Measurements from ENCODE around the gene ERCC1.
A peak's percentile ranks its signal among the peaks of the same experiment; 100 is the strongest.

Gene ERCC1

GRCh38 chr19:45467115-45467455 is 43.4 kb upstream of the ERCC1 start:
- Histone ChIP-seq H2AK5ac (ENCODE audit: low read depth, low read length) (no peak overlapping the region), H4K8ac (ENCODE audit: low read depth, low read length) (no peak overlapping the region), H3K9ac (ENCODE audit: low read depth, low read length, poor library complexity) (no peak overlapping the region), H3K79me1 (ENCODE audit: low read depth, low read length) (no peaks in the 10 kb centered on the region), H3K18ac (ENCODE audit: low read length) (peak overlapping the region; percentile 95), H3K4me3 (ENCODE audit: low read length in 2 of 2) (peak overlapping the region; percentile 58 to 81), H3K23ac (ENCODE audit: low read depth, low read length, poor library complexity) (peak overlapping the region; percentile 58), H2BK15ac (ENCODE audit: low read length) (peak overlapping the region; percentile 86), H2BK12ac (ENCODE audit: low read length) (peak overlapping the region; percentile 82), H3K27me3 (ENCODE audit: control insufficient read depth in 3 of 3, insufficient read depth in 3 of 3, low read depth in 1 of 3, low read length in 3 of 3) (peaks cover 0 to 18% (median 4%) of the 10 kb centered on the region in 3 experiments), H3K9me3 (replicated peaks in 1 of 2; ENCODE audit: control insufficient read depth in 2 of 2, insufficient read depth in 1 of 2, low read depth in 1 of 2, low read length in 2 of 2) (no peaks in the 10 kb centered on the region), H3K14ac (ENCODE audit: low read length) (no peak overlapping the region), H3K36me3 (replicated peaks in 1 of 2; ENCODE audit: control insufficient read depth in 2 of 2, insufficient read depth in 2 of 2, low read length in 2 of 2) (no peaks in the 10 kb centered on the region), H3K4me1 (ENCODE audit: control insufficient read depth in 2 of 2, insufficient read depth in 1 of 2, low read depth in 1 of 2, low read length in 2 of 2) (peaks cover 11 to 18% of the 10 kb centered on the region in 2 donors), H2AFZ (ENCODE audit: low read length) (peak overlapping the region; percentile 97), H2BK120ac (ENCODE audit: low read depth, low read length) (no peak overlapping the region), H3K4me2 (ENCODE audit: insufficient read depth, low read length, poor library complexity, severe bottlenecking) (peak overlapping the region; percentile 99), H4K91ac (ENCODE audit: low read depth, low read length, poor library complexity) (no peak overlapping the region), H3K4ac (ENCODE audit: low read length) (no peak overlapping the region), H3K27ac (replicated peaks; ENCODE audit: low read length) (no peak overlapping the region), H2BK5ac (ENCODE audit: low read length) (no peak overlapping the region)
- no CpG with 5 or more reads among the region's 11 CpGs for WGBS, 2 donors (ENCODE audit: extremely low coverage in 2 of 2, insufficient read length in 2 of 2, insufficient replicate concordance in 1 of 2)
- DNase-seq (ENCODE audit: low spot score): no peak

DNA sequence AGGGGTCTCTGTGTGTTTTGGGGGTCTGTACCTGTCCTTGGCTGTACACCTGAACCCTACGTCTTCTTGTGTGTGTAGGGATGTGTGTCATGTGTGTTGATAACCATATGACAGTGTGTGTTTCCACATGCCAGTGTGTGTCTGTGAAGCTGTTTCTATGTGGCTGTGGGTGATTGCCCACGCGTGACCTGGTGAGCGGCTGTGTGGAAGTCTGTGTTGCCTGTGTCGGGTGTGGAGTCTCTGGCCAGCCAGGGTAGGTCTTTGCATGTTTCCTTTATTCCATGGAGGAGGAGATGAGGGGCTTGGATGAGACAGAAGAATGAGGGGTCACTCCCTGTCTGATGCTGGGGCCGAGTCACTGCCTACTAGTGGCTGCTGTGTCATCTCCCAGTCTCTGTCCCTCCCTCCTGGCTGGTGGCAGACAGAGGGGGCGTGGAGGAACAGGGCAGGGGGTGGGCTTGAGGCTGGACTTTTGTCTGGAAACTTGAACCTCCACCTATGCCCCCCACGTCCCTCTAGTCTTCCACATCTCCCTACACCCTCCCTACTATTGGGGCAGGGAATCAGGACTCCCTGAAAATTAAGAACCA is 41.2 kb upstream of the ERCC1 start:
- Histone ChIP-seq H3K9ac (ENCODE audit: low read depth, low read length, poor library complexity) (no peak overlapping the region), H3K9me3 (replicated peaks in 1 of 2; ENCODE audit: control insufficient read depth in 2 of 2, insufficient read depth in 1 of 2, low read depth in 1 of 2, low read length in 2 of 2) (no peaks in the 10 kb centered on the region), H3K4me2 (ENCODE audit: insufficient read depth, low read length, poor library complexity, severe bottlenecking) (no peak overlapping the region), H2AK5ac (ENCODE audit: low read depth, low read length) (peak overlapping the region; percentile 59), H3K4ac (ENCODE audit: low read length) (no peak overlapping the region), H3K36me3 (replicated peaks in 1 of 2; ENCODE audit: control insufficient read depth in 2 of 2, insufficient read depth in 2 of 2, low read length in 2 of 2) (no peaks in the 10 kb centered on the region), H3K23ac (ENCODE audit: low read depth, low read length, poor library complexity) (no peak overlapping the region), H3K27me3 (ENCODE audit: control insufficient read depth in 3 of 3, insufficient read depth in 3 of 3, low read depth in 1 of 3, low read length in 3 of 3) (peaks cover 0 to 4% (median 3%) of the 10 kb centered on the region in 3 experiments), H4K91ac (ENCODE audit: low read depth, low read length, poor library complexity) (no peak overlapping the region), H3K18ac (ENCODE audit: low read length) (no peak overlapping the region), H4K8ac (ENCODE audit: low read depth, low read length) (no peak overlapping the region), H2BK15ac (ENCODE audit: low read length) (no peak overlapping the region), H3K79me1 (ENCODE audit: low read depth, low read length) (no peaks in the 10 kb centered on the region), H3K27ac (replicated peaks; ENCODE audit: low read length) (no peak overlapping the region), H2BK5ac (ENCODE audit: low read length) (peak overlapping the region; percentile 79), H2BK12ac (ENCODE audit: low read length) (no peak overlapping the region), H2AFZ (ENCODE audit: low read length) (peak overlapping the region; percentile 35), H3K4me3 (ENCODE audit: low read length in 2 of 2) (no peak overlapping the region), H3K14ac (ENCODE audit: low read length) (no peak overlapping the region), H2BK120ac (ENCODE audit: low read depth, low read length) (no peak overlapping the region), H3K4me1 (ENCODE audit: control insufficient read depth in 2 of 2, insufficient read depth in 1 of 2, low read depth in 1 of 2, low read length in 2 of 2) (peaks cover 8 to 12% of the 10 kb centered on the region in 2 donors)
- DNase-seq (ENCODE audit: low spot score): no peak
- no CpG with 5 or more reads among the region's 8 CpGs for WGBS, 2 donors (ENCODE audit: extremely low coverage in 2 of 2, insufficient read length in 2 of 2, insufficient replicate concordance in 1 of 2)

DNA sequence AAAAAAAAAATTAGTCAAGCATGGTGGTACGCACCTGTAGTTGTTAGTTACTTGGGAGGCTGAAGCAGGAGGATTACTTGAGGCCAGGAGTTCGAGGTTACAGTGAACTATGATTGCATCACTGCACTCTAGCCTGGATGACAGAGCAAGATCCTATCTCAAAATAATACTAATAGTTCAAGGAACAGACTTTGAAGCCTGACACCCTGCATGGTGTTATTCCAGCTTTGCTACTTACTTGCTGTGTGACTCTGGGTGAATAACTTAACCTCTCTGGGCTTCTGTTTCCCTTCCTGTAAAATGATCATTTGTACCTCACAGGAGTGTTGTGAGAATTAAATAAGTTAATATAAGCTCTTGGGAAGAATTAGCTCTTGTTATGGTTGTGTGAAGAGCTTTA is 40.6 kb upstream of the ERCC1 start:
- no peak overlapping the region for H2BK12ac ChIP-seq (ENCODE audit: low read length)
- no peaks in the 10 kb centered on the region for H3K36me3 ChIP-seq (replicated peaks in 1 of 2; ENCODE audit: control insufficient read depth in 2 of 2, insufficient read depth in 2 of 2, low read length in 2 of 2)
- H3K27me3 ChIP-seq (ENCODE audit: control insufficient read depth in 3 of 3, insufficient read depth in 3 of 3, low read depth in 1 of 3, low read length in 3 of 3): peaks cover 0 to 4% (median 3%) of the 10 kb centered on the region in 3 experiments
- no peak overlapping the region for H3K14ac ChIP-seq (ENCODE audit: low read length)
- H3K9me3 ChIP-seq (replicated peaks in 1 of 2; ENCODE audit: control insufficient read depth in 2 of 2, insufficient read depth in 1 of 2, low read depth in 1 of 2, low read length in 2 of 2): no peaks in the 10 kb centered on the region
- H3K4me2 ChIP-seq (ENCODE audit: insufficient read depth, low read length, poor library complexity, severe bottlenecking): no peak overlapping the region
- DNase-seq (ENCODE audit: low spot score): no peak
- no peak overlapping the region for H3K18ac ChIP-seq (ENCODE audit: low read length)
- no peak overlapping the region for H3K27ac ChIP-seq (replicated peaks; ENCODE audit: low read length)
- H4K91ac ChIP-seq (ENCODE audit: low read depth, low read length, poor library complexity): no peak overlapping the region
- no peak overlapping the region for H2BK15ac ChIP-seq (ENCODE audit: low read length)
- H2BK120ac ChIP-seq (ENCODE audit: low read depth, low read length): no peak overlapping the region
- no peak overlapping the region for H2AK5ac ChIP-seq (ENCODE audit: low read depth, low read length)
- H3K79me1 ChIP-seq (ENCODE audit: low read depth, low read length): no peaks in the 10 kb centered on the region
- no peak overlapping the region for H3K4ac ChIP-seq (ENCODE audit: low read length)
- H3K9ac ChIP-seq (ENCODE audit: low read depth, low read length, poor library complexity): no peak overlapping the region
- H3K4me1 ChIP-seq (ENCODE audit: control insufficient read depth in 2 of 2, insufficient read depth in 1 of 2, low read depth in 1 of 2, low read length in 2 of 2): peaks cover 5 to 9% of the 10 kb centered on the region in 2 donors
- no peak overlapping the region for H3K4me3 ChIP-seq (ENCODE audit: low read length in 2 of 2)
- H4K8ac ChIP-seq (ENCODE audit: low read depth, low read length): no peak overlapping the region
- no peak overlapping the region for H3K23ac ChIP-seq (ENCODE audit: low read depth, low read length, poor library complexity)
- H2BK5ac ChIP-seq (ENCODE audit: low read length): no peak overlapping the region
- no CpG with 5 or more reads among the region's 2 CpGs for WGBS, 2 donors (ENCODE audit: extremely low coverage in 2 of 2, insufficient read length in 2 of 2, insufficient replicate concordance in 1 of 2)
- H2AFZ ChIP-seq (ENCODE audit: low read length): no peak overlapping the region

- Histone ChIP-seq H3K27me3 (ENCODE audit: control insufficient read depth in 3 of 3, insufficient read depth in 3 of 3, low read depth in 1 of 3, low read length in 3 of 3) (peaks cover 0 to 4% (median 3%) of the 10 kb centered on the region in 3 experiments), H3K4me3 (ENCODE audit: low read length in 2 of 2) (no peak overlapping the region), H3K4me2 (ENCODE audit: insufficient read depth, low read length, poor library complexity, severe bottlenecking) (no peak overlapping the region), H2BK120ac (ENCODE audit: low read depth, low read length) (no peak overlapping the region), H3K9me3 (replicated peaks in 1 of 2; ENCODE audit: control insufficient read depth in 2 of 2, insufficient read depth in 1 of 2, low read depth in 1 of 2, low read length in 2 of 2) (no peaks in the 10 kb centered on the region), H2AFZ (ENCODE audit: low read length) (no peak overlapping the region), H3K4ac (ENCODE audit: low read length) (no peak overlapping the region), H3K9ac (ENCODE audit: low read depth, low read length, poor library complexity) (no peak overlapping the region), H4K91ac (ENCODE audit: low read depth, low read length, poor library complexity) (no peak overlapping the region), H4K8ac (ENCODE audit: low read depth, low read length) (no peak overlapping the region), H3K4me1 (ENCODE audit: control insufficient read depth in 2 of 2, insufficient read depth in 1 of 2, low read depth in 1 of 2, low read length in 2 of 2) (peaks cover 4 to 7% of the 10 kb centered on the region in 2 donors), H3K14ac (ENCODE audit: low read length) (no peak overlapping the region), H2AK5ac (ENCODE audit: low read depth, low read length) (no peak overlapping the region), H3K36me3 (replicated peaks in 1 of 2; ENCODE audit: control insufficient read depth in 2 of 2, insufficient read depth in 2 of 2, low read length in 2 of 2) (no peaks in the 10 kb centered on the region), H2BK15ac (ENCODE audit: low read length) (no peak overlapping the region), H2BK12ac (ENCODE audit: low read length) (no peak overlapping the region), H2BK5ac (ENCODE audit: low read length) (no peak overlapping the region), H3K27ac (replicated peaks; ENCODE audit: low read length) (no peak overlapping the region), H3K18ac (ENCODE audit: low read length) (no peak overlapping the region), H3K79me1 (ENCODE audit: low read depth, low read length) (no peaks in the 10 kb centered on the region), H3K23ac (ENCODE audit: low read depth, low read length, poor library complexity) (no peak overlapping the region)
- DNase-seq (ENCODE audit: low spot score): no peak
- WGBS, 2 donors (ENCODE audit: extremely low coverage in 2 of 2, insufficient read length in 2 of 2, insufficient replicate concordance in 1 of 2): no CpG with 5 or more reads among the region's 4 CpGs
These were observed 39.5 kb upstream of the ERCC1 start for GRCh38 chr19:45463241-45463640.
